D721Med (cell line): ENCODE results near the gene CORO1C.

Source experiments
- DNase-seq: peaks from one replicate; pipeline ENCODE4 v3.0.0; 2011; ENCODE audit warnings: low spot score; ENCODE audit not compliant: insufficient read length
- FAIRE-seq: peaks from 2 replicates; lab custom pipeline; 2011; peaks lifted over from hg19 to GRCh38; lab: Jason Lieb, UNC
- TF ChIP-seq, protein P1 (sequence below): IDR thresholded peaks from 2 replicates; pipeline ENCODE4 v1.5.1; 2012; ENCODE audit warnings: mild to moderate bottlenecking, control low read depth; ENCODE audit not compliant: insufficient read depth; ENCODE audit errors: missing control alignments

Gene CORO1C

DNA sequence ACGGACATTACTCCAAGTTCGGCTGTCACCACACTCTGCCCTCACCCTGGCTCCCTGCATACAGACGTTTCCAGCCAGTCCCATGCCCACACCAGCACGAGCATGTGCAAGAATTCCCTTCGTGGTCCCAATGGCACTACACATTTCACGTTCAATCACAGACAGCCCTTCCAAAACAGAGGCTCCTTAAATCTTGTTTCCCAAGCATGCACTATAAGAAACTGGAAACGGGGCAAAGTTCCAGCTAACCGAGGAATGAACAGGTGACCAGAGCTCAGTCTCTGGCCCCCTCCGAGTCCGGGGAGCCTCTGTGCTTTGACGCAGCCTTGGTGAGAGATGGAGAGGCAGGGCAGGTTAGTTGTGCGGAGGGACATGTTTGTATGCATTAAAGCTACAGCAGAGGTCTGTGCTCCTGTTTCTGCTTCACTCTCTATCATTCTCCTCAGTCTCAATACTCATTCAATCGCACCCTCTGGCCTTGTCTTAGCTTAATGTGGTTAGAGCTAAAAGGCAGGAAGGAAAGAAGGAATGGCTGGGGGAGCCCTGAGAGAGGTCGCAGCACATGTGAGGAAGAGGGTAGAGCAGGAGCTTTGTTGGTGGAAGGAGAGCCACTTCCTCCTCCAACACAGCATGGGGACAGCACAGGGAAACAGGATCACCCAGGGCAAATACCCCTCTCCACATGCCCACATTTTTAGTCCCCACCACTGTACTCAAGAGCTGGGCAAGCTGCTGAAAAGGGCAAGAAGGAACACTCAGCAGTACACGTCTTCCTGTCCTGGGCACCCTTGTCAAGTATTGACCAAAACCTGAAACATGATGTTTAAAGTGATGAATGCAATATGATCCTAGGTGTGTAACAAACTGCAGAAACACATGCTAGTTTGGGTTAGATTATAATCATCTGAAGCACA is 85.4 kb downstream of the CORO1C start:
- TF ChIP-seq, protein P1, sequence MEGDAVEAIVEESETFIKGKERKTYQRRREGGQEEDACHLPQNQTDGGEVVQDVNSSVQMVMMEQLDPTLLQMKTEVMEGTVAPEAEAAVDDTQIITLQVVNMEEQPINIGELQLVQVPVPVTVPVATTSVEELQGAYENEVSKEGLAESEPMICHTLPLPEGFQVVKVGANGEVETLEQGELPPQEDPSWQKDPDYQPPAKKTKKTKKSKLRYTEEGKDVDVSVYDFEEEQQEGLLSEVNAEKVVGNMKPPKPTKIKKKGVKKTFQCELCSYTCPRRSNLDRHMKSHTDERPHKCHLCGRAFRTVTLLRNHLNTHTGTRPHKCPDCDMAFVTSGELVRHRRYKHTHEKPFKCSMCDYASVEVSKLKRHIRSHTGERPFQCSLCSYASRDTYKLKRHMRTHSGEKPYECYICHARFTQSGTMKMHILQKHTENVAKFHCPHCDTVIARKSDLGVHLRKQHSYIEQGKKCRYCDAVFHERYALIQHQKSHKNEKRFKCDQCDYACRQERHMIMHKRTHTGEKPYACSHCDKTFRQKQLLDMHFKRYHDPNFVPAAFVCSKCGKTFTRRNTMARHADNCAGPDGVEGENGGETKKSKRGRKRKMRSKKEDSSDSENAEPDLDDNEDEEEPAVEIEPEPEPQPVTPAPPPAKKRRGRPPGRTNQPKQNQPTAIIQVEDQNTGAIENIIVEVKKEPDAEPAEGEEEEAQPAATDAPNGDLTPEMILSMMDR = no peak
- no peak for DNase-seq
- FAIRE-seq = no peak

DNA sequence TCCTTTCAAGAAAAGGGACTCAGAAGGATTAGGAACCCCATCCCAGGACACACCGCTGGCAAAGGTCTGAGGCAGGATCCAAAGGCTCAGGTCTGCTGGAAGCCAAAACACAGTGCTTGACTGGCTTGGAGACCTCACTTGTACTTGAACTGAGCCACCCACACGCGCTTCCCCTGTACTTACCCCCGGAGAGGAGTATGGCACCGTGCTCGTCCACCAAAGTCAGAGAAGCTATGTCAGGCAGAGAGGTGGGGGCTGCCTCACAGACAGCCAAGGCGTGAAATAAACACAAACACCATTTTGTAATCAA is 86.6 kb downstream of the CORO1C start:
- TF ChIP-seq, protein P1 = no peak
- FAIRE-seq (no peak), DNase-seq (no peak)

DNA sequence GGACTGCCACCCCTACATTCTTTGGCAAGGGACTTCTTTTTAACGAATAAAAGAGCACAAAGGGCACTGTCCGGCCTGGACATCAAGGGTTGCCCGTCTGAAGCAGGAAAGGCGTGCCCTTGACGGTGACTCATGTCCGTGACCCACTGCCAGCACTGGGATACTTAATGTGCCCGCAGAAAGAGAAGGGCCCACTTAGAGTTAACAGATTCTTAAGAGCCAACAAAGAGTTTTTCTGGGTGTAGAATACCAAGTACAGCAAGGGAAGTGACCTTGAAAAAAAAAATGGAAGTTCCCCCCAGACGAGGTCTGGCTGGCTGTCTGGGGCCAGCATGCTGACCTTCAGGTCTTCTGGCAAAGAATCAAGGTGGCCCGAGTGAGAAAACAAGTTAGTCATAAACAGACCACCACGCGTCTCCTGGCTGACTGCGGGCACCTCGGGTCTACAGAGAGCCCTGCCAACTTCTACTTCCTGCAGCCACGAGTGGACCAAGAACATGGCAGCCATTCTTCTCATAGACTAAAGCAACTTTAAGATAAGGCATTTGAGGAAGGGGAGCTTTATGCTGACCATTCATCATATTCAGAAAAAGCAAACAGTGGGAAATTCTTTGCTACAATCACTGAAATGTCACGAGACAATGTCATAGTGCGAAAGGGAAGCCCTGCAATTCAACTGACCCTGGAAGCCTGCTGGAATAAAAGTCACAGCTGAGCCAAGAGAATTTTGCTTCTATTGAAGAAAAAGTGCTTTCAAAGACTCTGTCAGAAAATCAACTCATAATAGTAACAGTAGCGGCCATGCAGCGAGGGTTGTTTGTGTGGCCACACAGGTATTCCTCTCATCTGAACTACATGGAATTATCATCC is 87.1 kb downstream of the CORO1C start:
- FAIRE-seq (no peak), DNase-seq (no peak)
- TF ChIP-seq, protein P1 = no peak

DNA sequence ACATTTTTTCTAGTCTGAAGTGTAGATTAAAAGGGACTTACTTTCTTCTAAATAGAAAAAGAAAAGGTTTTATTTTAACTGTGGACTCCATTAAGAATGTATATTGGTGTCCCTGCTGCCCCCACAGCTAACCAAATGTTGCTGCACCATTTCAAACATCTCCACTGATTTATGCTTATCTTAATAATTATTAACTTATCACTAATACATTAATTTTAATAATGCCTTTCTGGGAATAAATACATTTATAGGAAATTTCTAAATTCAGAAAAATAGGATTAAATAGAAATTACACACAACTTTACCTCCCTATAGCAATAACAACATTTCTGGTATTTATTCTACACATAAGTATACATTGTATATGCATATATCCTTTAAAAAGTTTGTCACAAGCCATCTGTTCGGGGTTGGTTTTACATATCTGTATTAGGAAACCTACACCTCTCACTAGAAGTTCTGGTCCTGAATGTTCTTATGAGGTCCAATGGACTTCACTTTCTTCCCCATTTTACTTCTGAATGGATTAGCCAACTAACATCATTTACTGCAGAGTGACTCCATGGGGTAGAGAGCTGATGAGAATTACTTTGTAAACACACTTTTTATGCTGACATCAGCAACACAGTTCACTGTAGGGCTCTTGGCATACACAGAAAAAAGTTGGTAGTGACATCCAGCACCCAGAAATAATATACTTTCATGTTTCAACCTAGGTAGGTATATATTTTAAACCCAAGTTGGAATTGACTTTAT is 88.2 kb downstream of the CORO1C start:
- TF ChIP-seq, protein P1 = no peak
- FAIRE-seq = no peak
- no peak for DNase-seq

GRCh38 chr12:108642269-108642870 is 88.9 kb downstream of the CORO1C start:
- TF ChIP-seq, protein P1 = no peak
- no peak for FAIRE-seq
- DNase-seq = no peak

GRCh38 chr12:108641446-108642268 is 89.7 kb downstream of the CORO1C start:
- FAIRE-seq (no peak), DNase-seq (no peak)
- TF ChIP-seq, protein P1 = no peak
